Anterior cingulate cortex (tissue), 58 donors: Measurements from ENCODE around the gene NANS.
"Not testable (repeated sequence)": the region's sequence is repeated elsewhere in the genome, so short reads cannot be mapped to it uniquely, and the experiment has no call there.

Experiments
- DNase-seq, 58 donors: peaks; one replicate each; lab custom pipeline; 2025; lab: John Stamatoyannopoulos, UW

NANS gene

DNA sequence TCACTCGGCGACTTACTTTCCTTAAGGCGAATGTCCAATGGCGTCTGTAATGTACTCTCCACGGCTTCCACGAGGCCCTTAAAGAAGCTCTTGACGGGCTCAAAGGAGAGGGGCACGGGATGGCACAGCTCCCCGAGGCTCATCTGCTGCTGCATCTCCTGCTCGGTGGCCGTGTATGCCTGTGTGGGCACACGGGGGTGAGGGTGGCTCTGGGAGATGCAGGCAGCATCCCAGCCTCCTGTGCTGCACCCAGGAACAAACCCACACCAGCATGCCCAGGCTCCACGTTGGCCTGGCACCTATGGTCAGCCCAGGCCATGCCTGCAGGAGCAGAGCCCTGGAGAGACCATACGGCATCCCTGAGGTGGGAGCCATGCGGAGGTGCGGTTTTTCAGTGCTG, 38.3 kb downstream of the NANS start:
- no peak for DNase-seq

DNA sequence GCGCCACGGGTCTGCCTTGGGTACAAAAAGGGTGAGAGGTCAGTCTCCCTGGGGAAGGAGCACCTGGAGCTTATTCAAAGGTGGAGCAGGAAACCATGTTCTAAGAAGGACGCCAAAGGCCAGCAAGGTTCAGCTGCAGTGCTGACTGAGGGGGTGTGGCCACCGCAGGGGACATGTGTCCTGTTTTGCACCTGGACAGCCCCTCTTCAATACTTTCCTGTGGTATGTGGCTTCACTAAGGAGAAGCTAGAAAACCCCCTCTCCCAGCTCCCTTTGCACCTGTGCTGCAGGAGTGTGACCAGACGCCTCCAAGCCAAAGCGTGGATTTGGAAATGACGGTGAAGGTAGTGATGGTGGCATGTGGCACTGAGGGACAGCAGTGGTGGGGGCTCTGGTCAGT, 38.9 kb downstream of the NANS start:
- no peak for DNase-seq

DNA sequence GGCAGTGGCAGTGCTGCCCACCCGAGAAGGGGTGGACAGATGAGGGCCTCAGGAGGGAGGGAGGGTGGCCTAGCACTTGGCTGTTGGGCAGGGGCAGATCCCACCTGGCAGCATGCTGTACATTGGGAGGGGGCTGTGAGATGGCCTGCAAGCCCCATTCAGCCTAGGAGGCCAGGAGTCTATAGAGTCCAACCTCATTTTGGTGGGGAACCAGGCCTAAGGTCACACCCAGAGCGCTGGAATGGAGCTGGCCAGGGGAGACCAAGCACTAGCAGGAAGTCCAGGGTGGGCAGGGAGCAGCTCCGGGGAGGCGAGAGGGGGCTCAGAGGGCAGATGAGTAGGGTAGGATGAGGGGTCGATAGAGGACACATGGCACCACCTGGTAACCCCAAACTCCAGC, 39.6 kb downstream of the NANS start:
- no peak for DNase-seq

DNA sequence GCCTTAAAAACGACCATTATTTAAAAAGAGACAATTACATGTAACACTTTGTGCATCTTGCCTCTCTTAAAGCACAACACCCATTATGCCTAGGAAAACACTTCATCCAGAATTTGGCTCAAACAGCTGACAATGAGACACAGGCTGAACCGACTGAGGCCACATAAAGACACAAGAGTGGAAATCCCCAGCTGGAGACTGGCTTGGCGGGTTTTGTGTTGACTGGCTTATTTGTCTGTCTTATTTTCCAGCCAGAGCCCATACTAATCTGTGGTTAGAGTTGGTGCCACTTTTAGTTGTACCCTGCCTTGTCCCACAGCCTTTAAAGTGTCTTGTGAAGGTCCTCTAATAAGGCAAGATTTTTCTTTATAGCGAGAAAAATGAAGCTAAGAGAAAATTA, 41.3 kb downstream of the NANS start:
- no peak for DNase-seq

DNA sequence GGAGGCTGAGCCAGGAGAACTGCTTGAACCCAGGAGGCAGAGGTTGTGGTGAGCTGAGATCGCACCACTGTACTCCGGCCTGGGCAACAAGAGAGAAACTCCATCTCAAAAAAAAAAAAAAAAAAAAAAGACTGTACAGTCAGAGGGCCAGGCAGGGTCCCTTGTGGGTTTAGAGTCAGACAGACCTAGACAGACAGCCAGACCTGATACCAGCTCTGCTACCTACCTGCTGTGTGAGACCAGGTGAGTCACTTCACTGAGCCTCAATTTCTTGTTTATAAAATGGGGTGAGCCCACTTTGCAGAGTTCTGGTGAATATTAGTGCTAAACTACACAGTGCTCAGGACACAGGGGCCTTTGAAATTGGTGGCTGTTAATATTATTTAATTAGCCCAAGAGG, 42.8 kb downstream of the NANS start:
- DNase-seq = no peak

DNA sequence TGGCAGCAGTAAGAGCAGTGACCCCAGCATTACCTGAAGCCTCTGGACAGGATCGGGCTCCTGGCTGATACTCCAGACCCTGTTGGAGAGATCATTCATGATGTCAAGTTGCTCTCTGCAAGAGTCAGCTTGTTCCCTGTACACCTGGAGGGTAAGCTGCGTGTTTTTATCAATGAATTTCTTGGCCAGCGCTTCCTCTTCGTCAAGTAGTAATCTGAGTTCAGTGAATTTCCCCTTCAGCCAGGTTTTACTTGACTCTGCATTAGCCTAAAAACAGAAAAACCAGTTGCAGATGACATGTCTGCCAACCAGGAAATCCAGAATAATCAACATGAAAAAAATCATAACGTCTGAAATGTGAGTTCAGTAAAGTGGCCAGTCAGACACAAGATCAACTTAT, 43.4 kb downstream of the NANS start:
- DNase-seq = no peak

DNA sequence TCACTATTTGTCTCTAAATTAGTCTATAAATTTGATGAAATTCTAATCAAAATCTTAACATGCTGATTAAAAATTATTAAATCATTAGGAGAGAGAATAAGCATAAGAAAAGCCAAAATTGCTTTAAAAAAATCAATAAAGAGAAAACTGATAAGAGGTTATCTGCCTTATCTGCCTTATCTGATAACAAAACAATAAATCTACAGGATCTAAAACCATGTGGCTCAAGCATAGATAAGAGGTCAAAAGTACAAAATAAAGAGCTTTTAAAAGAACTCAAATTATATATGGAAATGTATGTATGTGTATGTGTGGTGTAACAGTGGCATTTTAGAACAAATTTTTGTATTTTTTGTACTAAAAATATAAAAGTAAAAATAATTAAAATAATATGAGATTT, 43.9 kb downstream of the NANS start:
- no peak for DNase-seq

DNA sequence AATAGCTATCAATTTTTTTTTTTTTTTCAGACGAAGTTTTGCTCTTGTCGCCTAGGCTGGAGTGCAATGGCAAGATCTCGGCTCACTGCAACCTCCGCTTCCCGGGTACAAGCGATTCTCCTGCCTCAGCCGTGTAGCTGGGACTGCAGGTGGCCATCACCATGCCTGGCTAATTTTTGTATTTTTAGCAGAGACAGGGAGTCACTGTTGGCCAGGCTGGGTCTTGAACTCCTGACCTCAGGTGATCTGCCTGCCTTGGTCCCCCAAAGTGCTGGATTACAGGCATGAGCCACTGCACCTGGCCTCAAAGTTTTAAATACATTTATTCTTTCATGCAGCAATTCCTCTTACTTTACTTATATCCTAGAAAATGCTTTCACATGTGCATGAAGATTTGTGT, 44.9 kb downstream of the NANS start:
- DNase-seq = no peak

DNA sequence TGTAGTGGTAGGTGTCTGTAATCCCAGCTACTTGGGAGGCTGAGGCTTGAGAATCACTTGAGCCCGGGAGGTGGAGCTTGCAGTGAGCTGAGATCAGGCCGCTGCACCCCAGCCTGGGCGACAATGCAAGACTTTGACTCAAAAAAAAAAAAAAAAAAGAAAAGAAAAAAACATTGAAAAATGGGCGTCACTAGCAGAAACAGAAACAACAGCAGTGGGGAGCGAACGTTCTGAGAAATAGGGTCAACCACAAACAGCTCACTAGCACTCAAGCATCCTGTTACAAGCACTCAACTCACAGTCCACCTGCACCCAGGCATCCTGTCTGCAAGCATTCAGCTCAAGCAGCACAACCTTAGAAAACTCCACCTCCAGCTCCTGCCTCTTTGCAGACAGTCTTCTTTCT, 45.3 kb downstream of the NANS start:
- DNase-seq = no peak

DNA sequence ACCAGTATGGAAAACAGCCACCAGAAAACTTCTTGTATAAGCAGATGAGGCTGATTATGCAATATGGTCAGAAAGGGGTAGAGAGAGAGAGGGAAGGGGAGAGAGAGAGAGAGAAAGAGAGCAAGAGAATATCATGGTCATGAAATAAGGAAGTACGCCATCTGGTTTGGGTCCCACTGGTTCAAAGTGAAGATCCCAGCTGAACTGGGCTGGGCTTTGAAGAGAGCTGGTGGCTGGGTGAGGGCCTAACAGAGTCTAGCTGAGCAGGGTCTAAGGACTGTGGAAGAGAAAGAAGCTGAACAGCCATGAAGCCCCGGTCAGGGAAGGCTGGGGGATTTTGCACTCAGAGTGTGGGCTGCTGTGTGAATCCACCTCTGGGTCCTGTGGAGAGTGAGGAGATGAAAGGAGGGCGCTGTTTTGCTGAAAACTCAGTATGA, 47.9 kb downstream of the NANS start:
- no peak for DNase-seq

DNA sequence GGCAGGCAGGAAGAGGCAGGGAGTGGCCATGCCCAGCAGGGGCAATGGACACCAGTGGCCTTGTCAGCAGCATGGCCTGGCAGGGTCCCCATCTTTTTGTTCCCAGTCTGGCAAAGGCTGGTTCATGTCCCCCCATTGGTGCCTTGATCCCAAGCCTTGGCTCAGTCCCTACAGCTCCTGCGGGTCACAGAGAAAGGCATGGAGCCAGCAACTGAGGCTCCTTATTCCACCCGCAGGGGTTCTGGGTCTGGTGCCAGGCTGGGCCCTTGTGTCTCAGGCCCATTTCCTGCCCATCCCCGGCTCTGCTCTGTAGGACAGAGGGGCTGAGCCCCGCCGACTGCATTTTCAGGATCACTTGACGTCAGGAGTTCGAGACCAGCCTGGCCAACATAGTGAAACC, 48.5 kb downstream of the NANS start:
- no peak for DNase-seq

DNA sequence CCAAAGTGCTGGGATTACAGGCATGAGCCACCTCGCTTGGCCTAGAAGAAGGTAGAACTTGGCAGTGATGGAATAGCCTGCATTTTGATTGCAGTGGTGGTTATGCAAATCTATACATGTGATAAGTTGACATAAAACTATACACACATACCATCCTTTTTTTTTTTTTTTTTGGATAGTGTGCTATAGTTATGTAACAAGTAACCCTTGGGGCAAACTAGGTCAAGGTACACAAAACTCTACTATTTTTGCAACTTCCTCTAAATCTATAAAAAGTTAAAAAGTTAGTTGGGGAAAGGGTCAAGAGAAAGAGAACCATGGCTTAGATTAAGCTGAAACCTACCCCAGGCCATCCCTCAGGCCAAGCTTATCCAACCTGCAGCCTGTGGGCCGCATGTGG, 51.4 kb downstream of the NANS start:
- no peak for DNase-seq

DNA sequence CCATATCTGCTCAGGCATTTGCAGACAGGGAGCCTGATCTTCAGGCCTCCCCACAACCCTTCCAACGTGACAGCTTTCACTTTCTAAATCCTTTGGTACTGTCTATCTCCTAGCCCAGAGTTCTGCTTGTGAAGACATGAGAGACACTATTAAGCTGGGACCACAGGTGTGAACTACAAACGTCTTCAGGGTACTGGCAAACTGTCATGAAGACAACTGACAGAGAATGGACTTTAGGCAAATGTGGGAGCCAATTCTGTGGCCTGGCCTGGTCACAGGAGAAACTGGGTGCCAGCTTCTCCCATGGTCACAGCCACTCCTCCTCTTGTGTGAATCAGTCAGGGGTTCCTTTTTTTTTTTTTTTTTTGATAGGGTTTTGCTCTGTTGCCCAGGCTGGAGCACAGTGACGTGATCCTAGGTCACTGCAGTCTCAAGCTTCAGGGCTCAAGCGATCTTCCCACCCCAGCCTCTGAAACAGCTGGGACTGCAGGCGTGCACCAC, 52.0 kb downstream of the NANS start:
- DNase-seq = no peak

DNA sequence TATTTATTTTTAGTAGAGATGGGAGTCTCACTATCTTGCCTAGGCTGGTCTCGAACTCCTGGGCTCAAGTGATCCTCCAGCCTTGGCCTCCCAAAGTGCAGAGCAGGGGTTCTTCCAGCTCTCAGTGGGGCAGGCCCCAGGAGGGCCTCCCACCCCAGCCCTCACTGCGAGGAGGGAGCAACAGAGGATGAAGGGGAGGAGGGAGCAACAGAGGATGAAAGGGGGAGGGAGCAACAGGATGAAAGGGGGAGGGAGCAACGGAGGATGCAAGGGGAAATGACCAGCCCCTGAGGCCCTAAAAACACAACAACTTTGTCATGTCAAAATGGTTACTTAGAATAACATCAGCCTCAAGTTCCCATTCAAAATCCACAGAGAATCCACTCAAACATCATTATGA, 52.5 kb downstream of the NANS start:
- no peak for DNase-seq

DNA sequence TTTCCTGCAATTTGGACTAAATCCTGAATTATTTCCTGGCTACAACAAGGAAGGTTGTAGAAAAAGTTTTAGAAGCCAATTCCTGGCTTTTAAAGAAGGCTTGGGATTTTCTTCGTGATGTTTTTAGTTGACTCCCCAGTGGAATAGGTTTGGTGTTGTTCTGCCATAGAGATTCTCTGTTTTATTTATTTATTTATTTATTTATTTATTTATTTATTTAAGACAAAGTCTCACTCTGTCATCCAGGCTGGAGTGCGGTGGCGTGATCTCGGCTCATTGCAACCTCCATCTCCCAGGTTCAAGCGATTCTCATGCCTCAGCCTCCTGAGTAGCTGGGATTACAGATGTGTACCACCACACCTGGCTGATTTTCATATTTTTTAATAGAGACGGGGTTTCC, 60.6 kb downstream of the NANS start:
- DNase-seq = not testable (repeated sequence)

DNA sequence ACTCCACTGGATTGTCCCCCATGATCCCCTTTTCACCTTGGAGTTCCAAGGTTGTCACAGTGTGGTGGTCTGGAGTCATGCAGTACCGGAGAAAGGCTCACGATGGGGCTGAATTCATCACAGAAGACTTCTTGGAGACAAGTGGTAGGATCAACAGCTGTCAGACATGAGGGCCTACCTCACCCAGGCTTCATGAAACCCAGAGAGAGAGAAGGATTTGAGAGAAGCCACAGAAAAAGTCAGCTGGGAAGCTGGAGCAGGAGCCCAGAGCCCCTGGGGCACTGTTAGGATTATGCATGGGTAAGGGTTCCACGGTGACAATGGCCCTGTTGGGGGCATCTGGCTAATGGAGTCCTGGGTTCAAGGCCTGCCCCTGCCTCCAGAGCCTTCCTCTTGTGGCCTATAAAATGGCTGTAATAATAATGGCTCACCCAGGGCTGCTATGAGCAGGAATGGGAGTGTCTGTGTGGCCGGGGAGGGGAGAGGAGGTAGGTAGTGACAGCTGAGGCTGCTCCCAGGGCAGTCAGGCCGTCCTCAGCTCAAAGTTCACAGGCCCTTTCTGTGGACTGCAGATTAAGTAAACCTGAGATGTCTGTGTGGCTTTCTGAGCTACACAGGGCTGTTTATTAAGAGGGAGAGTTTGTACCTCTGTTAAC, 61.6 kb downstream of the NANS start:
- DNase-seq = no peak

DNA sequence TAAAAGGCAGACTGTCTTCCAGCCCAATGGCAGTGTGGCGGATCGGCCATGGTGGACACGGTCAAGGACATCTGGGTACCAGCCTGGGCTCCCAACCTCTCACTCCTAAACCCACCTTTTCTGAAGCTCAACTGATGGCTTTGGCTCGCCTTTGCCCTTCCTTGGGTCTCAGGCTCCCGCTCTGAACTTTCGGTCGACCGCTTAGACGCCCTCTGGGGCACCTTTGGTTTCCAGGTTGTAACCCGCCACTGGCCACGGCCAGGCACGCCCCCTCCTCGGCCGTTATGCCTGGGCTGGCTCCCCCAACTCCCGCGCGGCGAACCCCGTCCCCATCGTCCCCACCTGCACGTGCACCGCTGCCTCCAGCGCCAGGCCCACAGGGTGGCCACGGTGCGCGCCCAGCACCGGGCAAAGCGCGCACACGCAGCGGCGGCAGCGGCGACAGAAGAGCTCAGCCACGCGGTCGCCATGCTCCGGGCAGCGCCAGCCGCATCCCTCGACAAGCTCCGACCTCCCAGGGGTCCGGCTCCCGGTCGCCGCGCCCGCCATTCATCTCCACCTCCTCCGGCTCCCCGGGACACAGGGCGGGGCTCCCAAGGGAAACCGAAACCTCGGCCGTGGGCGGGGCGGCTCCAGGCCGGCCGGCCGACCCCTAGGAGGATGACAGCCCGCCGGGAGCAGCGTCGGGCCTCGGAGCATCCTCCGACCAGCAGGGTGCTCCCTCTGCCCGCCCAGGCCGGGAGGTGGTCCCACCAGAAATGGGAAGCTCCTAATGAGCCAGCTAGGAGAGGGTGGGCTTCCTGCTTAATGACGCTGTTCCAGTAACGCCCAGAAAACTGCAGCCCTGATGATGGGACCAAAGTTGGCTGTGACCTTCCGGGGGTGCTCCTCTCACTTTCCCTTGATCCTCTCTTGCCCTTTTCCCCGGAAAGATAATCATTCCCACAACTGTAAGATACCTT, 62.4 kb downstream of the NANS start, which contains the start of gene TRIM14:
TRIM14 (minus strand) TSS at position 583 of the 962 bp plus-strand sequence; CDS start at position 549, 34 bp downstream.
- DNase-seq = peak in 21 of 58 donors; percentile 7 to 38 (median 24)

DNA sequence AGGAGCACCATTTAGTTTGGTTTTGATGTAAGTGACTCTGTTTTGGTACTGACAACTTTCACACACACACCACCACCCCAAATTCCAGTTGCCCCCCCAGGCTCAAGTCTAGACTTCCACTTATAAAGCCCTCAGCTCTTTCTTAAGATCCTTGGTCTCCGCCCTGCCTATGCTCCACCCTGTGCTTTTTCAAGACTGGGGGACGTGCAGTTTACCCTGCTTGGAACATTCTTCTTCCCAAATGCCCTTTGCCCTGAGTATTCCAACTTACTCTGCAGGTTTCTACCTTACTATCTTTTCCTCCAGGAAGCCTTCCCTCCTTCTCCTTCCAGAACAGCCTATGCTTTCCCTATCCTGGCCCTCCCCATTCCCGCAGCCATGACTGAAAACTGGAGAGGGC, 63.9 kb downstream of the NANS start:
- no peak for DNase-seq

DNA sequence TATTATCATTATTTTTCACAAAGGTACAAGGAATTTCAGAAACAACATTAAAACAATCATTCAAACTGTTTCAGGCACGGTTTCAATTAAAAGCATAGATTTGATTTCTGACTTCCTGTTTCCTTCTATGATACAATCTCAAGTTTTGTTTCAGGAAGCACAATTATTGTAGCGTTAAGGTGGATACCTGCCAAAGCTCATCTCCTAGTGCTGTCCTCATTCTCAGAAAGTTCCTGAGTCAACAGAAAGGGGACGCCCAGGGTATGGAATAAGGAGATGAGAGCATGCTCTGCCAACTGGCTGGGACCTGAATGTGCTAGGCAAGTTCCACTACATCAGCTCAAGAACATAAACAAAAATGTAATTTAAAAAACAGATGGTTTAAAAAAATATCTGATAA, 64.5 kb downstream of the NANS start:
- no peak for DNase-seq

DNA sequence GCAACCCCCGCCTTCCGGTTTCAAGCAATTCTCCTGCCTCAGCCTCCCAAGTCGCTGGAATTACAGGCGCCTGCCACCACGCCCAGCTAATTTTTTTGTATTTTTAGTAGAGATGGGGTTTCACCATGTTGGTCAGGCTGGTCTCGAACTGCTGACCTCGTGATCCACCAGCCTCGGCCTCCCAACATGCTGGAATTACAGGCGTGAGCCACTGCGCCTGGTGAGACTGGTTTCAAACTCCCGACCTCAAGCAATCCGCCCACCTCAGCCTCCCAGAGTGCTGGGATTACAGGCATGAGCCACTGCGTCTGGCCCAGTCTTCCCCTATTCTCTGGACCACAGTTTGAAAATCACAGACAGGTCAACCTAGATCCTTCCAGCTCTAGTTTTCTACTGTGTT, 67.6 kb downstream of the NANS start:
- not testable (repeated sequence) for DNase-seq

DNA sequence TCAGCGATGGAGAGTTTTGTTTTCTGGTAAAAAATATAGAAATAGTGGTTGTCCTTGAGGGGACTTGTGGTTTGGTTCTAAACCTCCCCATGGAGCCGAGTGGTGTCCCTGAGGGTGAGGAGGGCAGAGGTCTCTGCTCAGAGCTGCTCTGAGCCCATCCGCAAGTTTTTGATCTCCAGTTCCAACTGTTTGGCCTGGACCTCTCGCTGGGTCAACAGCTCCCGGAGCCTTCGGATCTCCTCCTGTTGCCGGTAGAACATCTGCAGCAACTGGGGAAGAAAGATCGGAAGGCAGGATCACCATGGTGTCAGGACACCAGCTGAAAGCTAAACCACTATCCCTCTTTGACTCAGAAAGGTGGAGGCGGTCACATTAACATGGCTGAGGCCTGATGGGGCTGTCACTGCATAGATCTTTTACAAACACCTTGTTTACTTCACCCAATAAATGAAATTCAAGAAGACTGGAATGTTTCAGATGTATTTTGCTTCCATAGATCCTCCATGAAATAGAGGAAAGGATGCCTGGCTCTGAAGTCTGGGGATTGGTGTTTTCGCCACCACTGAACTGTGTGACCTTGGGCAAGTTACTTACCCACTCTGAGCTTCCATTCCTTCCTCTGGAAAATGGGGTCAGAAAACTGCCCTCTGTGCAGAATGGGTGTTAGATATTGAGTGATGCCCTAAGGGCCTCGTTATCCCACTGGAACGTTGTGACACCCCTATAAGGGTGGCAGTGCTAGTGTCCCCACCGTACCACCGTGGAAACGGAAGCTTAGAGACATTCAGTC, 68.3 kb downstream of the NANS start:
- no peak for DNase-seq
